ENCODE data around the gene COL6A2. TPM values are rescaled to one million over a fixed set of nuclear protein-coding genes. Genes with fewer than 3 reads are reported as not detected.
"Not testable (repeated sequence)": the region's sequence is repeated elsewhere in the genome, so short reads cannot be mapped to it uniquely, and the experiment has no call there.

COL6A2 gene
- total RNA-seq, 1 donor from 2014 or later: 37.1 TPM

DNA sequence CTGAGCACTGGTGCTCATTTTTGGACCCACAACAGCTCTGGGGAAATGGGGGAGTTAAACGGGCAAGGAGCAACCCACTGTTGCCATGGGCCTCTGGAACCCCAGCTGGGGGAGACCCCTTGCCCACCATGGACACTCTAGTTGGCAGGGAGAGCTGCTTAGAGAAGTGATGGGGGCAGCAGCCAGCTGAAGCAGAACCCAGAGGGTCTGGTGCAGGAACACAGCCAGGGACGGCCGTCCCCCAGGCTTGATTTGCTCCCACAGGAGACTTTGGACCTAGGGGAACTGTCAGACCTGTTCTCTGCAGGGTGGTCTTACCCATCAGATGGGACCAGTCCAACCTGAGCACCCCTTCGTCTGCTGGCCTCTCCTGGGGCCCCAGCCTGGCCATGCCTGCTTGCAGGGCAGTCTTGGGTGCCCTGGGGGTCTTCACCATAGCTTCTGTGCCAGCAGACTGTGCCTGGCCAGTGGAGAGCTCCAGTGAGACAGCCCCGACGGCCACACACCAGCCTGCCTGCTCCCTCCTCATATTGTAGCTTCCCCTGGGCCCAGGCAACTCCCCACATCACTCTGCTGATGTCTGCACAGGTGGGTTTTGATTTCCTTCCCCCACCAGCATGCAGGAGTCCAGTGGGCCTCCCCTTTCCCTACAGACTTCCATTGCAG is 75.1 kb downstream of the COL6A2 start:
- DNase-seq: no peak

GRCh38 chr21:46173573-46173972 is 75.7 kb downstream of the COL6A2 start:
- no peak for DNase-seq

- not testable (repeated sequence) for DNase-seq
These were observed 78.7 kb downstream of the COL6A2 start for GRCh38 chr21:46176443-46177129.

- no peak for DNase-seq
These were observed 81.0 kb downstream of the COL6A2 start for GRCh38 chr21:46178961-46179360.

Small RNAs within 50 kb of the gene (small RNA-seq; reads per million reads assigned to genes)
- gene PSMA6P3: not detected

Other genes with a start within 250 kb of the COL6A2 start
- 41.0 TPM for gene COL6A1, start 116.3 kb upstream of the COL6A2 start, total RNA-seq
- not detected for gene FTCD, start 57.5 kb downstream of the COL6A2 start, total RNA-seq
- gene SPATC1L, start 86.3 kb downstream of the COL6A2 start, total RNA-seq: 2.8 TPM
- gene LSS, start 130.7 kb downstream of the COL6A2 start, total RNA-seq: 52.7 TPM
- 82.7 TPM for gene MCM3AP, start 187.5 kb downstream of the COL6A2 start, total RNA-seq
- 11.7 TPM for gene YBEY, start 188.2 kb downstream of the COL6A2 start, total RNA-seq
- gene C21orf58, start 225.8 kb downstream of the COL6A2 start, total RNA-seq: 3.0 TPM
- gene PCNT, start 226.0 kb downstream of the COL6A2 start, total RNA-seq: 18.4 TPM